Keratinocyte (primary cell): ENCODE results near the gene ADGRL3.

ENCODE experiments used
- EZH2 ChIP-seq: IDR thresholded peaks from one replicate; pipeline ENCODE4 v1.6.1; 2012; ENCODE audit warnings: inconsistent platforms, mild to moderate bottlenecking, low read length, moderate library complexity
- TF ChIP-seq, protein P1 (sequence below), 3 experiments: IDR thresholded peaks in 1 of 3; conservative IDR thresholded peaks in 1 of 3; optimal IDR thresholded peaks in 1 of 3; 2 replicates in 2 of 3; 3 replicates in 1 of 3; pipeline versions ENCODE3 to v1.5.1; 2011; ENCODE audit warnings: low read length in 3 of 3, mild to moderate bottlenecking in 3 of 3, moderate library complexity in 2 of 3, control low read depth in 1 of 3, inconsistent platforms in 1 of 3; ENCODE audit not compliant: insufficient read depth in 2 of 3; ENCODE audit errors: extremely low read depth in 1 of 3

GRCh38 chr4:61532336-61533000 lies 332.3 kb downstream of the ADGRL3 start:
- TF ChIP-seq, protein P1, sequence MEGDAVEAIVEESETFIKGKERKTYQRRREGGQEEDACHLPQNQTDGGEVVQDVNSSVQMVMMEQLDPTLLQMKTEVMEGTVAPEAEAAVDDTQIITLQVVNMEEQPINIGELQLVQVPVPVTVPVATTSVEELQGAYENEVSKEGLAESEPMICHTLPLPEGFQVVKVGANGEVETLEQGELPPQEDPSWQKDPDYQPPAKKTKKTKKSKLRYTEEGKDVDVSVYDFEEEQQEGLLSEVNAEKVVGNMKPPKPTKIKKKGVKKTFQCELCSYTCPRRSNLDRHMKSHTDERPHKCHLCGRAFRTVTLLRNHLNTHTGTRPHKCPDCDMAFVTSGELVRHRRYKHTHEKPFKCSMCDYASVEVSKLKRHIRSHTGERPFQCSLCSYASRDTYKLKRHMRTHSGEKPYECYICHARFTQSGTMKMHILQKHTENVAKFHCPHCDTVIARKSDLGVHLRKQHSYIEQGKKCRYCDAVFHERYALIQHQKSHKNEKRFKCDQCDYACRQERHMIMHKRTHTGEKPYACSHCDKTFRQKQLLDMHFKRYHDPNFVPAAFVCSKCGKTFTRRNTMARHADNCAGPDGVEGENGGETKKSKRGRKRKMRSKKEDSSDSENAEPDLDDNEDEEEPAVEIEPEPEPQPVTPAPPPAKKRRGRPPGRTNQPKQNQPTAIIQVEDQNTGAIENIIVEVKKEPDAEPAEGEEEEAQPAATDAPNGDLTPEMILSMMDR (optimal IDR thresholded peaks at IDR 0.05 in 1 of 3, IDR thresholded peaks at IDR 0.05 in 1 of 3, conservative IDR thresholded peaks at IDR 0.05 in 1 of 3; ENCODE audit: extremely low read depth in 1 of 3, insufficient read depth in 2 of 3, low read length in 3 of 3), result no peak
- no peak for TF ChIP-seq EZH2
